ENCODE measurements around the gene SERGEF.

SERGEF gene

DNA sequence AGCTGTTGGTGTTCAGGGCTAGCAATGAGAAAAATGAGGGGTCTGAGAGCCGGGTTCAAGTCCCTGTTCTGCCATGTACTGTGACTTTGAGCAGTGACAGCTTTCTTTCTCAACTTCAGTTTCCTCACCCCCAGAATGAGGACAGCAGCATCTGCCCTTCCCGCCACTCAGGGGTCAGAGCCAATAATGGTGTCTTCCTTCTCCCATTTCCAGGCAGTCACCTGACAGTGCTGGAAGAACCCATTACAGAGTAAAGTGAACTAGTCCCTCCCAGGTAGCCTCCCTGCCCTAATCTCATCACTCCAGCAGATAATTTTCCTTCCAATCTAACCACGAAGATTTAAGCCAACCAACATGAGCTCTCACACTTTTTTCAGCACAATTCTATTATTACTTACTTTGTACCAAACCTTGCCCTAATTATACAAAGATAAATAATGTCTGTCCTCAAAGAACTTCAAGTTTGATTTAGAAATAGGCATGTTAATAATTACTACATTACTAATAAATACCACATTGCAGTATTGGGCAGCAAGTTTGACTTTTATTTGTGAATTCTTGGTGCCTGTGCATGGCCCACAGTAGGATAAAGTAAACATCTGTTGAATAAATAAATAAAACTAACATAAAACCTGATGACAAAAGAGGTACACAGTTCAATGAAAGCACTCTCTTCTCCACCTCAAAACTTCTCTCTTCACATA is 61.0 kb downstream of the SERGEF start:
- no peak for DNase-seq

GRCh38 chr11:17950644-17951043 is 62.2 kb downstream of the SERGEF start:
- DNase-seq, result no peak

- no peak for DNase-seq
Observed at GRCh38 chr11:17948296-17948695, 64.6 kb downstream of the SERGEF start.

DNA sequence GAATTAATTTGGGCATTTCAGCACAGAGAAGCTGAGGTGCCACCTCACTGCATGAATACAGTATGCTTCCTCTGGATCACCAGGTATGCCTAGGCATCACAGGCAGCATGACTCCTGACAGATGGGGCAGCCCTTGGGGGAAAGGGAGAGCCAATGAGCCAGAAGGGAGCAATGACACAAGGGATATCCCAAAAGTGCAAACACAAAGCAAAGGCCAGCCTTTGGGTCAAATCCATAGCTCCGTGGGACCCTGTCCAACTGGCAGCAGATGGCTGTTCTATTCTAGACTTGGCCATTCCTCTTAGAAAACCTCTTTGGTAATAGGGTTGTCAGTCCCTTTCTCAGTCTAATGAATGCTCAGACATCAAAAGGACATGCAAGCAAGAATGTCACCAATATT is 73.3 kb downstream of the SERGEF start:
- no peak for DNase-seq

- DNase-seq, result no peak
Observed at GRCh38 chr11:17936790-17937189, 76.1 kb downstream of the SERGEF start.

DNA sequence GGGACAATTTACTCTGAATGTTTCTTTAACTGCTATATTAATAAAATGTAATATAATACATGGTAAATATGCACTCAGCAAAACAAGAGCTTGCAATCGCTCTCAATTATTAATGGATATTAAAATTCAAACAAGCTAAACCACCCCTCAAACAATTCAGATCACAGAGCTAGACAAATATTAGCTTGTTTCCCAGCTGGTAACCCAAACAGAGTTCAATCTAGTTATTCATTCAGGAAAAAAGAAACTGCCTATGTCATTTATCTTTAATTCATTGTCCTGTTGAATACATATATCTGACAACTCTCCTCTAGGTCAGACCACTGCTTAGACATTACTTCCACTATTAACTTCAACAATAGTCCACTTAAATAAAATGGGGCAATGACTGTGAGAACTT is 78.7 kb downstream of the SERGEF start:
- no peak for DNase-seq

GRCh38 chr11:17933708-17934107 is 79.1 kb downstream of the SERGEF start:
- no peak for DNase-seq

- no peak for DNase-seq
Observed at GRCh38 chr11:17932472-17932871, 80.4 kb downstream of the SERGEF start.

GRCh38 chr11:17931595-17931994 is 81.3 kb downstream of the SERGEF start:
- DNase-seq, result no peak

DNA sequence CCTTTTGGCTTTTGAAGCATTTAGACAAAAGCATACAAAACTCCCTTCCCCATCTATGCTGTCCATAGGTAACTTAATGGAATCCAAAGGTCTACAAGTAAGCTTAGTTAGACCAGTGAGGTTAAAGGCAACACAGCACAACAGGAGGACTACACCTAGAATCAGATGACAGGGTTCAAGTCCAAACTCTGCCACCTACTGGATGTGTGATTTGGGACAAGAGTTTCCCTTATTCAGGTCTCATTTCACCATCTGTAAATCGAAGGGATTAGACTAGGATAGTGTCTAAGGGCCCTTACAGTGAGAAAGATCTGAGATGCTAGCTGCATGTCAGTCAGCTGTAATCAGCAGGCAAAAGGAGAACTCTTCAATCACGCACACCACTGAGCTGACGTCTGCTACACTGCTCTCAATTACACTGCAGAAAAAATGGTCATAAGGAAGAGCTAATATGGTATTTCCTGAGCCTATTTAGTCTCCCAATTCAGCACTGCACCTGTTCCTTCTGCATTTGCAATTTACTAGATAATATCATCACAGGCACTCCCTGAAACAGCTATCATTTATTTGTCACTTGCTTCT is 82.2 kb downstream of the SERGEF start:
- no peak for DNase-seq

DNA sequence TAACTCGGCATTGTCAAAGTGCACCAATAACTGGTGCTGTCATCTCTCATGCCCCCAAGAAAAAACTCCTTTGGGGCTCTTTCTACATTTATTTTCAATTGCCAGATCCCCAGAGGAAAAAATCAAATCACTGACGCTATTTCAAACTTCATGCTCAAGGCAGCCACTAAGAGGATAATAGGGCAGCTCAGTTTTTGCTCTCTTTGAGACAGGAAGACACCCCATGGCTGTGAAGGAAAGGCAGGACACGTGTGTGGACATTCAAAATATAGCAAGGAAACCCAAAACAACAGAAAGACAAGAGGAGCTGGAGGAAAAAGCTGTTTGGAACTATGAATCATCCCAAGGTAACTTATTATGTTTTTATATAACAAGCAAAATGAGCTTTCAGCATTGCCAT is 83.7 kb downstream of the SERGEF start:
- DNase-seq, result no peak

DNA sequence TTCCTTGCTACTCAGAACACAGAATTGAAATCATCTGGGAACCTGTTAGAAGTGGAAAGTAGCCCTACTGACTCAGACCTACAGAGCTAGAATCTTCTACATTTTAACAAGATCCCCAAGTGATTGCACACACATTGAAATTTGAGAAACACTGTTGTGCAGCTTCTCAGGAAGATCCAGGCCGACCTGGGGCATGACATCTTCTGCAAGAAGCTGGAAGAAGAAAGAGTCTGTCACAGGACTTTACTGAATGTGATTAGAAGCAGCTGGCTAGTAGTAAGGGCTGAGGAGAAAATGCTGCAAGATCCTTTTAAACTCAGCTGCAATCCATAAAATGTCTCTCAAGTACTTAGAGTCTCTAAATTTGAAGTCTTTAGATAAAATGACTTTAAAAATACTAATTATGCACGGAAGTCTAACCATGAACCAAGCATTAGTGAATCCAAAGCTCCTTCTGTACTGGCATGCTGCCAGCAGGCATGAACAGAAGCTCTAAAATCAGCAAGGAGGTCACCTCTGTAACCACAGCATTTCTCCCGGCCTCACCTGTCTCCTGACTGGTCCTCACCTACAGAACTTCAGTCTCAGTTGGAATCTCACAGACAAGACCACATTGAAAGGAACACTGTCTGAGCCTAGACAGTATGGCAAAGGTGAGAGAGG is 85.0 kb downstream of the SERGEF start:
- no peak for DNase-seq

DNA sequence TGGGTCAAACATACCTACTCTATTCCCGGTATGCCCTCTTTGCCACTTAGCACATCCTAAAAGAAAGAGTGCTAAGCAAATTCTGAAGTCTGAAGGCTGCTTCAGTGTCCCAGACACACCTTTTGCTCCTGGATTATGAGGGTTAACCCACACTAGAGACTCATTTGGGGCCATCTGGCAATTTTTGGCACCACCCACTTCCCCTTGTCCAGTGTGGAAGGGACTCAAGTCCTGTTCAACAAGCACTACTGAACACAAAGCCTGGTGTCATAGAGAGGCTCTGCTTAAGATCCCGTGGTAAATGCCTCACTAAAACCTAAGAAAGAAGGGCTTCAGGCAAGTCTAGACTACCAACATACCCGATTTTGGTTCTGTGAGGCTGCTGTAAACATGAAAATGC is 85.8 kb downstream of the SERGEF start:
- DNase-seq, result no peak

GRCh38 chr11:17924713-17925112 is 88.1 kb downstream of the SERGEF start:
- DNase-seq, result no peak

GRCh38 chr11:17923217-17923616 is 89.6 kb downstream of the SERGEF start:
- DNase-seq, result no peak

DNA sequence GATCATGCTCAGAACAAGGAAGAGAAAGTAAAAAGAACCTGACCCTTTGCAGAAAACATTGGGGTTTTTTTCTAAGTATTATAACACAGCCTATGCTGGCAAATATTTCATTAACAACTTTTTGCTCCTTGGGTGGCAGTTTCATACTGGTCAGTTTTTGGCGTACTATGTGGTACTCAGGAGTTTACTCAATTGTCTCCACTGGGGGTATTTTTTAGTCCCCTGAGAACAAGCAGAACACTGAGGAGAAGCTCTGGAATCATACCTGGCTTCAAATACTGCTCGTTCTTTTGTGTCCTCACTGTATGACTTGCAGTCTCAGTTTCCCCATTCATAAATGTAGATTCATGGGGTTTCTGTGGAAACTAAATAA is 90.4 kb downstream of the SERGEF start:
- DNase-seq, result peak in 2 of 3 donors; percentile 2 to 6

DNA sequence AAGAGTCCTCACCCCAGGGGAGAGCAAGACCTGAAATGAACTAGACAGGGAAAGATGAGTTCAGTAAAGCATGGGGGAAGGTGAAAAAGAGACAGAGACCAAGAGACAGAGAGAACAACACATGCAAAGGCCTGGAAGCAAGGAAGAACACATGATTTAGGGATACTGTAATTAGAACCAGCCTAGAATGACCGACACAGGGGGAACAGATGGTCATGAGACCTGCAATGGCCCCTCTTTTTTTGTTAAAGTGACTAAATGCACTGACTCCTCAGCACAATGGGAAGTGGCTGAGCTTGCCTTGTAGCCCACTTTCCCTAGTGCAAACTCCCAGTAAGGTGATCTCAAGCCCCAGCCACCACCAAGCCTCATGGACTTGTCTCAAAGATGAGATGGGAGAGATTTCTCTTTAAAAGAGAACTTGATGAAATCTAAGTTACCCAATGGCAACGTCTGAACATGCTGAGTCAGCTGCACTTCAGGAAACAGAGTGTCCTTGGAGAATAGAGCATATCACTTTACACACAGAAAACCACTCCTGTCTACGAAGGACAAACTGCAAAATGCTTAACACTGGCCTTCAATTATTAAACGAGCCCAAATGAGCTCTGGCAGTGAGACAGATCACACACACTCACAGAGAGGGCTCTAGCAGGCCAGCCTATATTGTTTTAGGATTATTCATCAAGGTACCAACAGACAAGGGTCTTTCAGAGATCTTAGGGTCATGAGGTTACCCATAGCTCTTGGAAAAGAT is 91.0 kb downstream of the SERGEF start:
- DNase-seq, result peak; percentile 17 to 37 (median 31)

DNA sequence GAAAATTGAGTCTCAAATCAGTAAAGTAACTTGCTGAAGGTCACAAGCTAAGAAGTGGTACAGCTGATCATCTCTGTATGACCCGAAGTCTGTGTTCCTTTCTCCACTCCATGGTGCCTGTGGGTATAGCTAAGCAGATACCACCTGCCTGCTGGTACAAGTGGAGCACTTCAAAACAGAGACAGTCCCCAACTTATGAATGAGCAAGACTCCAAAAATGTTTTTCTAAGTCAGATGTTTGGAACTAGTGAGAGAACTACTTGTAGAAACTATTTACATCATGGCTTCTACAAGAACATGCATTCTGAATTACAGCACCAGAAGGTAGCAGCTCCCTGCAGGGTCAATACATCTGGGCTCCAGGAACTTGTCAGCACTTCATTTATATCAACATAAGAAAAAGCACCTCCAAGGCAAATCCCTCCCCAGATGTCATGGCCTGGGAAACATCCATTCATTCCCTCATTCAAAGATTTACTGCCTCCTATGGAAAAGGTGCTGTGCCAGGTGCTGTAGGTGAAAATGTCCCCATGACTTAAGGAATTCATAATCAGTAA is 94.7 kb downstream of the SERGEF start:
- no peak for DNase-seq

DNA sequence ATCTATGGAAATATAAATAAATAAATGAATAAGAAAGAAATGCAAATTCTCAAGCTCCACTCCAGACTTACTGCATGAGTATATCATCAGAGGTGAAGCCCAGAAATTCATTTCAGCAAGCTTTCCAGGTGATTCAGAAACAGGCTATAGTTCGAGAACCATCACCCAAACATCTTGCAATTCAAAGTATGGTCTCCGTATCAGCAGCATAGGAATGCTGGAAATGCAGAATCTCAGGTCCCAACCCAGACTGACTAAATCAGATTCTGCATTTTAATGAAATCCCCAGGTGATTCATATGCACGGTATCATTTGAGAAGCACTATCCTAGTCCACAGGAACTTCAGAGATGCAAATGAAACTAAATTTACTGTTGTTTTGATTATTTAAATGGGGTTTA is 95.3 kb downstream of the SERGEF start:
- DNase-seq, result no peak

DNA sequence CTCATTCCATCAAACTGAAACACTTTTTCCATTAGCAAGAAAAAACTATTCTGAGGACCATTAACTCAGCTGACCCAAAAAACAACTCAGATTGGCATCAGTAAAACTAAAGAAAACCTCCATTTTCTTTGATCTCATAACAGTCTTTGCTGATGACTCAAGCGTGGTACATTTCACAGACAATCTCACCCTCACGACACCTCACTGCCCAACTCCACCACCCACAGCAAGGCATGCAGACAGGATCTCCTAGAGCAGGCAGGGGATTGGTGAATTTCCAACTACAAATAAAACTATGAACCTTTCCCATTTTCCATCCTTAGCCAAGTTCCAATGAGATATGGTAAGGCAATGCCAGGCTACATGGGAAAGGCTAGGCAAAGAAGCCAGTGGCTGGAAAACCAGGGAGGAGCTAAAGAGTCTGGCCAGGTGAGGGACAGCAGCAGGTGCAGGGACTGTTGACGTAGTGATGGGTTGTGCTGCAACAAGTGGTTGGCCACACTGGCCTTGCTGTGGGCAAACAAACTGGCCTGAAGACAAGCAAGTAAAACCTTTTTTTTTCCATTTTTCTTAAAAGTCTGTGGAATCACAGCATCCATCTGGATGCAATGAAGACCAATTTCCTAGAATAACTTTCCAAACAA is 97.2 kb downstream of the SERGEF start:
- no peak for DNase-seq

DNA sequence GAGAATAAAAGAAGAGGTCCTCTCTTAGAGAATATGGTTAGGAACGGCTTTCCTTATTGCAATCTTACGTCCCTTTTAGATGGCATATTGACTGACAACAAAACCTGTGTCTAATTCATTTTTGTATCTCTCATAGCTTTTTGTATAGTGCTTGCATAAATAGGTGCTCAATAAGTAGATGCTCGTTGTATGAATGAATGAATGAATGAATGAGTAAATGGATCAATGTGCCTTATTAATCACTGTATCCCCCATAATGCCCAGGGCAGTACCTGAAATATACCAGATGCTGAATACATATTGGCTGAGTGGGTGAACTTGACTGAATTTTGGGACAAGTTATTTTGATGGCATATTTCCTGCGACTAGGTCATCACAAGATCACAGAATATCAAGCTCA is 97.9 kb downstream of the SERGEF start:
- DNase-seq, result no peak

GRCh38 chr11:17907046-17907445 is 105.8 kb downstream of the SERGEF start:
- DNase-seq, result no peak

DNA sequence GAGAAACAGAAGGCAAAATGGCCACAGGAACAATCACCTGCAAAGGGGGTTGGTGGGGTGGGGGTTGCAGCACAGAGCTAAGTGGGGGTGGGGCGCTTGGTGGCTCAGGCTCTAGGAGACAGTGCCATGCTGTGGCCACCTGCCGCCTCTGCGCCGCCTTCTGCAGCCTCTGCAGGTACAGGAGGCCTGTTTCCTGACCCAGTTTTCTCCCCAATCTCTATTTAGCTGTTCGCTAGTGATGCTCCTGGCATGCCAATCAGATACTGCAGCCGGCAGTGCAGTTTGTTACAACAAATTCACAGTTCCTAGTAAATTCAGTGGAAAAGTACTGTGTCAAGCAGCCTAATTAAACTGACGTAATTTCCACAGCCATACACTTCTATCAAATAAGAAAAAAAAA is 106.4 kb downstream of the SERGEF start:
- DNase-seq, result no peak
